ENCODE measurements around the gene RHCE.
"Not testable (repeated sequence)": the region's sequence is repeated elsewhere in the genome, so short reads cannot be mapped to it uniquely, and the experiment has no call there.

The RHCE gene

DNA sequence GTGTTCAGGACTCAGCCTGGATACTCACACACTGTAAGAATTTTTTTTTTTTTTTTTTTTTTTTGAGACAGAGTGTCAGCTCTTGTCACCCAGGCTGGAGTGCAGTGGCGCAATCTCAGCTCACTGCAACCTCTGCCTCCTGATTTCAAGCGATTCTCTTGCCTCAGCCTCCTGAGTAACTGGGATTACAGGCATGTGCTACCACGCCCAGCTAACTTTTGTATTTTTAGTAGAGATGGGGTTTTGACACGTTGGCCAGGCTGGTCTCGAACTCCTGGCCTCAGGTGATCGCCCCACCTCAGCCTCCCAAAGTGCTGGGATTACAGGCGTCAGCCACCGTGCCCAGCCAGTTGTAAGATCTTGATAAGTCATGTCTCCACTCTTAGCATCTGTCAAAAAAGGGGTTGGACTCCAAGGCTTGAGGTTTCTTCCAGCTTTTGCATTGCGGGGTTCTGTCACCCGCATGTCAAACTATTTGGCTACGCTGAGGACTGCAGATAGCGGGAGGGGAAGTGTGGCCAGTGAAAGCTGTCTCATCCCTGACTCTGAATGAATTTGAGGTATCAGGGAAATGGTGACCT, 50.8 kb downstream of the RHCE start:
- ChIA-PET POLR2A (interaction anchor here (0.7 kb wide), 1 partner anchor 122 kb away, joined by 3 read pairs; the partner anchor contains the start of gene RSRP1), CTCF (interaction anchor here (0.6 to 1.5 kb wide), 2 partner anchors 74 to 202 kb away, joined by 3 read pairs; no protein-coding TSS in a partner anchor)
- not testable (repeated sequence) for DNase-seq (ENCODE audit: low read depth, low spot score); H3K4me3 ChIP-seq (ENCODE audit: low read depth, low read length)

DNA sequence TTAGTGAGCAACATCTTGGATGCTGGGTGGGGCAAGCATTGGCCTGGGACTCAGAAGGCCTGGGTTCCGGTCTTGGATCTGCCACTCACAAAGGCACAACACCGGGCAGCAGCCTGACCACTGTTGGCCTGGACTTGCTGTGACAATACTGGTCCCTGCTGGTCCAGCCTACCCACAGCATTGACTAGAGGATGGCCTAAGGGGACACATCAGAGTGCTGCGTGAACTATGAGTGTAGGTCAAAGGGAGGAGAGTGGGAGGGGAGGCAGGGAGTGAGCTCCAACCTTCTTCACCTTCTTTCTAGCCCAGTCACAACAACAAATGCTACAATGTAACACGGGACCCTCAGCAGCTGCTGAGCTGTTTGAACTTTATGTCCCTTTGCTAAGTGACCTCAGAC, 51.4 kb downstream of the RHCE start:
- no peak overlapping the region for H3K4me3 ChIP-seq (ENCODE audit: low read depth, low read length)

DNA sequence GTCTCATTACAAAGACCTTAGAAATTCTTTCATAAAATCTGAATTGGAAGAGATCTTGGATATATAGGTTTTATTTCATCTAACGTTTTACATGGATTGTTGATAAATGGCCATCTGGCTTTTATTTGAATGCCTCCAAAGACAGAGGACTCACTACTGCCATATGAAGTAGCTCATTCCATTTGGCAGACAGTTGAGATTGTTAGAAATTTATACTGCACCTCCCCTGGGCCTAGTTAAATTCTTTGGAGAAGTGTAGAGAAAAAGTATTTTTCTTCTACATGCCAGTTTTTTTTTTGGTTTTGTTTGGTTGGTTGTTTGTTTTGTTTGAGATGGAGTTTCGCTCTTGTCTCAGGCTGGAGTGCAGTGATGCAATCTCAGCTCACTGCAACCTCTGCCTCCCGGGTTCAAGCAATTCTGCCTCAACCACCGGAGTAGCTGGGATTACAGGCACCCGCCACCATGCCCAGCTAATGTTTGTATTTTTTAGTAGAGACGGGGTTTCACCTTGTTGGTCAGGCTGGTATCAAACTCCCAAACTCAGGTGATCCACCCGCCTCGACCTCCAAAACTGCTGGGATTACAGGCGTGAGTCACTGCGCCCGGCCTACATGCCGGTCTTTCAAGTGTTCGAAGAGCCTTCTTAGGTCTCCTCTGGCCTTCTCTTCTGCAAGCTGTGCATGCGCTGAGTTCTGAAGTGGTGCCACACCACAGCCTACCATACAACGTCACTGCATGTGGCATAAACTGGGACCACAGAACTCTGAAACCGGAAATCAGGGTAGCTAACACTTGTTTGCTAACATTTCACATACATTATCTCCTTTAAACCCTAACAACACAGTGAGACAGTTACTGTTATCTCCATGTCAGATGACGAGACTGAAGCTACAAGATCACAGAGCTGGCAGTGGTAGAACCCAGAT, 57.7 kb downstream of the RHCE start:
- H3K4me3 ChIP-seq (ENCODE audit: low read depth, low read length); CTCF ChIA-PET; POLR2A ChIA-PET; DNase-seq (ENCODE audit: low read depth, low spot score): not testable (repeated sequence)

More for the DNA sequence above, 51.4 kb downstream of the RHCE start:
- no peak for TF ChIP-seq CTCF (IDR thresholded peaks at IDR 0.05; ENCODE audit: insufficient read depth, low read length, missing control alignments)
- no peak for DNase-seq (ENCODE audit: low read depth, low spot score)
- ChIA-PET POLR2A (interaction anchor here (0.7 kb wide), 1 partner anchor 122 kb away, joined by 3 read pairs; the partner anchor contains the start of gene RSRP1), CTCF (interaction anchor here (1.5 kb wide), 1 partner anchor 203 kb away, joined by 3 read pairs; no protein-coding TSS in a partner anchor)

DNA sequence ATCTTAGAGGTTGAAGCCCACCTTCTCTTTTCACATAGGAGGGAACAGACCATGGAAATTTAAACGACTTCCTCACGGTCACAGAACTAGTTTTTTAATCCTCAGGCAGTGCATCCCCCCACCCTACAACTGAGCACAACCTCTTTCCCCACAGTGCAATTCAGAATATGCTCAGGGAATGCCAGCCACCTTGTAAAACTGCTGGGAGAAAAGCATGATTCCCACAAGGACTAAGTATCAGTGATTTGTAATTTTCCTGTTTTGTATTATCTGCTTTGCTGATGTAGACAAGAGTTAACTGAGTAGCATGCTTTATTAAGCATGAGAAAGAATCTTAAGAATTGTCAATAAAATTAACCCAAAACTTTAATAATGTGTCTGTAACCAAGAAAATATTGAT, 58.7 kb downstream of the RHCE start:
- no peak for DNase-seq (ENCODE audit: low read depth, low spot score)
- ChIA-PET POLR2A (no interaction called here), CTCF (no interaction called here)
- H3K4me3 ChIP-seq (ENCODE audit: low read depth, low read length), result no peak overlapping the region
- TF ChIP-seq CTCF (IDR thresholded peaks at IDR 0.05; ENCODE audit: insufficient read depth, low read length, missing control alignments), result no peak

- ChIA-PET POLR2A (no interaction called here), CTCF (no interaction called here)
- TF ChIP-seq CTCF (IDR thresholded peaks at IDR 0.05; ENCODE audit: insufficient read depth, low read length, missing control alignments), result no peak
- DNase-seq (ENCODE audit: low read depth, low spot score), result no peak
- H3K4me3 ChIP-seq (ENCODE audit: low read depth, low read length), result no peak overlapping the region
Observed at GRCh38 chr1:25360596-25361581, 59.7 kb downstream of the RHCE start.

DNA sequence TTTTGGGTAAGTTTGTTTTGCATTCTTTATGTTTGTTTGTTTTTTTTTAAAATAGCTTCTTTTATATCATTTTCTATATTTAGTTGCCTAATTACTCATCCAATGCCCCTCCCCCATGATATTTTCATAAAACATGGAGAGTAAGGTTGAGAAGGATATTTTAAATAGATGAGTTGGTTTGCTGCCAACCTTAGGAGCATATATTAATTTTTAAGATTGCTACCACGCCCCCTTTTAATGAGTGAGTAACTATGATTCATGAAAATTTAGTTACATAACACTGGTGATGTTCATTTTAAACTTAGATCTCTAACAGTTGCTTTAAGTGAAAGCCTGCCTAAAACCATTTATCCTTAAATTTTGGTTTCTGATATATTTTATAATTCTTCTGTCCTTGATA, 63.8 kb downstream of the RHCE start:
- no peak for DNase-seq (ENCODE audit: low read depth, low spot score)
- TF ChIP-seq CTCF (IDR thresholded peaks at IDR 0.05; ENCODE audit: insufficient read depth, low read length, missing control alignments), result no peak
- POLR2A ChIA-PET, result no interaction called here
- no peak overlapping the region for H3K4me3 ChIP-seq (ENCODE audit: low read depth, low read length)
- CTCF ChIA-PET, result no interaction called here

All from AG04449 (cell line).